Stomach smooth muscle (tissue), 2 donors: ENCODE data around the gene POU2F2.

Experiments used
- H3K27ac ChIP-seq: one replicate; pipeline ENCODE4 v1.7.0; 2013; ENCODE audit warnings: mild to moderate bottlenecking, low read length, inconsistent platforms
- H3K27me3 ChIP-seq, 2 donors: one replicate each; pipeline ENCODE4 v1.7.0; 2013; ENCODE audit warnings: low read length in 2 of 2; ENCODE audit not compliant: insufficient read depth in 2 of 2, control insufficient read depth in 1 of 2
- H3K36me3 ChIP-seq, 2 donors: one replicate each; pipeline ENCODE4 v1.7.0; 2013; ENCODE audit warnings: low read length in 2 of 2; ENCODE audit not compliant: control insufficient read depth in 2 of 2, insufficient read depth in 2 of 2
- H3K4me1 ChIP-seq: one replicate; pipeline ENCODE4 v1.7.0; 2013; ENCODE audit warnings: low read length; ENCODE audit not compliant: control insufficient read depth, insufficient read depth
- H3K4me3 ChIP-seq, 2 donors: one replicate each; pipeline ENCODE4 v1.7.0; 2013; ENCODE audit warnings: low read length in 2 of 2
- H3K9ac ChIP-seq, 2 donors: one replicate each; pipeline ENCODE4 v1.7.0; 2013; ENCODE audit warnings: low read length in 2 of 2, mild to moderate bottlenecking in 1 of 2
- H3K9me3 ChIP-seq, 2 donors: one replicate each; pipeline ENCODE4 v1.7.0; 2013; ENCODE audit warnings: low read length in 2 of 2; ENCODE audit not compliant: control insufficient read depth in 2 of 2
- donor health status: healthy.
- donor health status: Pancreatic carcinoma.

The POU2F2 gene

DNA sequence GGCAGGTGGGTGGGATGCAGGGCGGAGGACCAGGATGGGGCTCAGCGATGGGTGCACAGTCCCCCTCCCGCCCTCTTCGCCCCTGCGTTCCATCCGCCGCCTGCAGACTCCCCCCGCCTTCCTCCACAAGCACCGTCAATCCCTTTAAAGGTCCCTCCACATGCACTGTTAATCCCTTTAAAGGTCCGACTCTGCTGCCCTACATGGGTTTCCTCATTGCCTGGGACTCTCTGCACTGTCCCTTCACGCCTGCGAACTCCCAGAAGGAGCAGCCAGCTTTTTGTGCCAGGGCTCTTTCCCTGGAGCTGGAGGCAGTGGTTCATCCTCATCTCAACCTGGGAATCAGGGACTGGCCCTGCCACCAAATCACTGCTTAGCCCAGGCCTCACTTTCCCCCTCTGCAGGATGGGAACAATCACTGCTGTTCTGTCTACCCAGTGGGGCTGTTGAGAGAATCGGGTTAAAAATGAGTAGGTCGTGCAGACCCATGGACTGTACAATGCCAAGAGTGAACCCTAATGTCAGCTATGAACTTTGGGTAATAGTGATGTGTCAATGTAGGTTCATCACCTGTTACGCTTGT is 35.9 kb downstream of the POU2F2 start:
- H3K36me3 ChIP-seq = no peaks in the 10 kb centered on the region
- H3K27me3 ChIP-seq = no peaks in the 10 kb centered on the region
- H3K9me3 ChIP-seq = no peaks in the 10 kb centered on the region
- no peak overlapping the region for H3K27ac ChIP-seq
- H3K4me1 ChIP-seq = peaks cover 30% of the 10 kb centered on the region
- H3K4me3 ChIP-seq = peak overlapping the region; percentile 58 to 71
- H3K9ac ChIP-seq = peak overlapping the region; percentile 20 to 42

DNA sequence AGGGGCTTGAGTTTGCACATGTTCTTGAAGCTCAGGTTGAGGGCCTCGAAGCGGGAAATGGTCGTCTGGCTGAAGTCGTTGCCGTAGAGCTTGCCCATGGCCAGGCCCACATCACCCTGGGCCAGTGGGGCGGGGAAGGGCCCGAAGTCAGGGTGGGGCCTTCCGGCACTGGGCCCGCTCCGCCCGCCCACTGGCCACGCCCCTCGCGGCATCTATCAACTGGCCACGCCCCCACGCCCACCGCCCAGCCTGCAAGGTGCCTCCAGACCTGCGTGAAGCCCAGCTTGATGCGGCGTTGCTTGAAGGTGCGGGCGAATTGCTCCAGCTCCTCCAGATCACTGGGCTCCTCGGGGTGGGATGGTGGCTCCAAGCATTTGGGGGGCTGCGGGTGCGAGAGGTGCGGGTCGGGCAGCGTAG is 36.4 kb downstream of the POU2F2 start:
- Histone ChIP-seq H3K4me1 (peaks cover 30% of the 10 kb centered on the region), H3K9me3 (no peaks in the 10 kb centered on the region), H3K27ac (no peak overlapping the region), H3K27me3 (no peaks in the 10 kb centered on the region), H3K9ac (peak overlapping the region in 1 of 2 donors; percentile 20), H3K36me3 (no peaks in the 10 kb centered on the region), H3K4me3 (peak overlapping the region; percentile 58 to 71)

GRCh38 chr19:42095142-42095813 is 37.0 kb downstream of the POU2F2 start:
- no peak overlapping the region for H3K9ac ChIP-seq
- no peaks in the 10 kb centered on the region for H3K27me3 ChIP-seq
- H3K4me3 ChIP-seq = peak overlapping the region; percentile 58 to 71
- peaks cover 30% of the 10 kb centered on the region for H3K4me1 ChIP-seq
- H3K36me3 ChIP-seq = no peaks in the 10 kb centered on the region
- H3K27ac ChIP-seq = no peak overlapping the region
- H3K9me3 ChIP-seq = no peaks in the 10 kb centered on the region

- Histone ChIP-seq H3K9me3 (no peaks in the 10 kb centered on the region), H3K27ac (no peak overlapping the region), H3K4me3 (no peak overlapping the region)
These were observed 38.3 kb downstream of the POU2F2 start for GRCh38 chr19:42093926-42094325.

DNA sequence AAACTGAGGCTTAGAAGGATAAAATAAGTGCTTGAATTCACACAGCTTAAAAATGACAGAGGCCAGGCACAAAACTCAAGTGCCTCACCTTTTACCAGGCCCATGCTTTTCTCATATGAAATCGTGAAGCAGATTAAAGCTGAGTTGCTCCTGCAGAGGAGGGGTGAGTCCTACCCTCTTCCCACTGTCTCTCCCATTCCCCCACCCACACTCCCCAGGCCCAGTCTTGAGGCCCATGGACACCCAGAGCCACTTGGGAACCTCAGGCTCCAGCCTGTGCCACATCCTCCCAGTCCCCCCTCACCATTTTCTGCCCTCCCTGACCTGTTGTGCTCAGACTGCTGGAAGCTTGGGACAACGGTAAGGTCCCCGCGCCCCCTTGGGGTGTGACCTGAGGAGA is 38.7 kb downstream of the POU2F2 start:
- Histone ChIP-seq H3K27ac (no peak overlapping the region), H3K9ac (peak overlapping the region in 1 of 2 donors; percentile 28)

More at GRCh38 chr19:42093926-42094325, 38.3 kb downstream of the POU2F2 start:
- H3K27me3 ChIP-seq = no peaks in the 10 kb centered on the region
- H3K4me1 ChIP-seq = peaks cover 31% of the 10 kb centered on the region
- no peaks in the 10 kb centered on the region for H3K36me3 ChIP-seq
- peak overlapping the region; percentile 21 to 28 for H3K9ac ChIP-seq

GRCh38 chr19:42092350-42092749 is 39.9 kb downstream of the POU2F2 start:
- Histone ChIP-seq H3K27me3 (no peaks in the 10 kb centered on the region), H3K27ac (no peak overlapping the region), H3K4me3 (no peak overlapping the region), H3K9me3 (no peaks in the 10 kb centered on the region), H3K4me1 (peaks cover 37% of the 10 kb centered on the region), H3K9ac (no peak overlapping the region), H3K36me3 (no peaks in the 10 kb centered on the region)

More for the DNA sequence above, 38.7 kb downstream of the POU2F2 start:
- Histone ChIP-seq H3K4me3 (no peak overlapping the region), H3K27me3 (no peaks in the 10 kb centered on the region), H3K9me3 (no peaks in the 10 kb centered on the region), H3K36me3 (no peaks in the 10 kb centered on the region), H3K4me1 (peaks cover 36% of the 10 kb centered on the region)

DNA sequence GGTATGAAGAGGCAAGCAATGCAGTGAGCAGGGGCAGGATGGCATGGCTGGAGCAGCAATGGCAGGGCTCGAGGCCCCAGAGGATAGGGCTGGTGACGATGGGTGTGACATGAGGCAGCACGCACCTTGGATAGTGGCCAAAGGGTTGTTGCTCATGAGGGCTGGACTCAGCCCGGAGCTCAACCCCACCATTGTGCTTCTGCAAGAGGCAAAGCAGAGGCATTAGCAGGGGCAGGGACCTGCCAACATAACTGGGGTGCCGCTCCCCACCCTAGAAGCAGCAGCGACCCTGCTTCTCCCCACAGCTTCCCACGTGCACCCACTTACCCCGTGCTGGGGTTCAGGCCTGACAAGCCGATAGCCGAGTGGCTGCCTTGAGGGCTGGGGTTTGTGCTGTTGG is 40.5 kb downstream of the POU2F2 start:
- peaks cover 37% of the 10 kb centered on the region for H3K4me1 ChIP-seq
- H3K27ac ChIP-seq = no peak overlapping the region
- H3K4me3 ChIP-seq = no peak overlapping the region
- no peaks in the 10 kb centered on the region for H3K36me3 ChIP-seq
- no peaks in the 10 kb centered on the region for H3K27me3 ChIP-seq
- no peak overlapping the region for H3K9ac ChIP-seq
- H3K9me3 ChIP-seq = no peaks in the 10 kb centered on the region

GRCh38 chr19:42091300-42091699 is 40.9 kb downstream of the POU2F2 start:
- H3K4me3 ChIP-seq = no peak overlapping the region
- H3K27ac ChIP-seq = no peak overlapping the region
- no peaks in the 10 kb centered on the region for H3K9me3 ChIP-seq
- peaks cover 34% of the 10 kb centered on the region for H3K4me1 ChIP-seq
- no peaks in the 10 kb centered on the region for H3K27me3 ChIP-seq
- no peak overlapping the region for H3K9ac ChIP-seq
- no peaks in the 10 kb centered on the region for H3K36me3 ChIP-seq

DNA sequence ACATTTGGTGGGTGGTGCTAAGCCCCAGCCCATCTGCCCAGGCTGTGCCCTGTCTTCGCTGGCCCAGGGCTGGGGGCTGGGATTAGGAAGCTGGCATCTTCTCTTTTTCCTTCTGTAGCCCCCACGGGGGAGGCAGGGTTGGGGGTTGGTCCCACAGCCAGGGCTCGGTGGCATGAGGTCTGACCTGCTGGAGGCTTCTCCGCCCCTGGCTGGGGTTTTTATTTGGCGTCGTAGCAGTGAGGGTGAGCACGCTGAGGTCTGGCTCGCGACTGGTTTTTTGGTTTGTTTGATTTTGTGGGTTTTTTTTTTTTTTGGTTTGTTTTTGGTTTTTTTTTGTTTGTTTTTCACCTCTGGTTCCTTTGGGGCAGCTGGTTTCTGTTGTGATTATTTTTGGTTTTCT is 41.6 kb downstream of the POU2F2 start:
- Histone ChIP-seq H3K9ac (no peak overlapping the region), H3K9me3 (no peaks in the 10 kb centered on the region), H3K4me3 (no peak overlapping the region), H3K27me3 (no peaks in the 10 kb centered on the region), H3K27ac (no peak overlapping the region), H3K36me3 (no peaks in the 10 kb centered on the region), H3K4me1 (peaks cover 29% of the 10 kb centered on the region)

DNA sequence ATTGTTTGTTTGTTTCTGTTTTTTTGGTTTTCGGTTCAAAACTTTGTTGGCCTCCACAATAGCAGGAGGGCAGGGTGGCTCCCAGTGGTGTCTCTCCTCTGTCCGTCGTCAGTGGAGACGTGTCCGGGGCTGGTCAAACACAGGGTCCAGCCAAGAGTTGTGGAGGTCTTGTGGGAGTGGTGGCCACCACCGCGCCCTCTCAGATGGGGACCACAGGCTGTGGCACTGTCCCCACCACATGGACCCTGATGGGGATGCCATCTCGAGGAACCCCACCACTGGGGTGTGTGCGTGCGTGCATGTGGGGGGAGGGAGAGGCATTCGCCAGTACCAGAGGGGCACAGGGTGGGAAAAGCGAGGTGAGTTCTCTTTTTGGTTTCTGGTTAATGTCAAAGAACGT is 42.5 kb downstream of the POU2F2 start:
- no peak overlapping the region for H3K4me3 ChIP-seq
- H3K4me1 ChIP-seq = peaks cover 20% of the 10 kb centered on the region
- no peaks in the 10 kb centered on the region for H3K9me3 ChIP-seq
- no peak overlapping the region for H3K9ac ChIP-seq
- no peaks in the 10 kb centered on the region for H3K27me3 ChIP-seq
- H3K36me3 ChIP-seq = no peaks in the 10 kb centered on the region
- no peak overlapping the region for H3K27ac ChIP-seq

- Histone ChIP-seq H3K4me1 (peaks cover 16% of the 10 kb centered on the region), H3K4me3 (peak overlapping the region; percentile 35 to 40), H3K9ac (peak overlapping the region; percentile 45 to 69), H3K9me3 (no peaks in the 10 kb centered on the region), H3K36me3 (no peaks in the 10 kb centered on the region), H3K27me3 (no peaks in the 10 kb centered on the region), H3K27ac (peak overlapping the region; percentile 76)
These were observed 43.0 kb downstream of the POU2F2 start for GRCh38 chr19:42089191-42089750.
